Non-pigmented ciliary epithelial cell (primary cell): Measurements from ENCODE around the gene AKAIN1.

Experiments
- DNase-seq: peaks from one replicate; pipeline ENCODE4 v3.0.0-alpha.2; 2010; ENCODE audit warnings: low read depth

AKAIN1 gene, protein sequence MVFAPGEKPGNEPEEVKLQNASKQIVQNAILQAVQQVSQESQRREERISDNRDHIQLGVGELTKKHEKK

DNA sequence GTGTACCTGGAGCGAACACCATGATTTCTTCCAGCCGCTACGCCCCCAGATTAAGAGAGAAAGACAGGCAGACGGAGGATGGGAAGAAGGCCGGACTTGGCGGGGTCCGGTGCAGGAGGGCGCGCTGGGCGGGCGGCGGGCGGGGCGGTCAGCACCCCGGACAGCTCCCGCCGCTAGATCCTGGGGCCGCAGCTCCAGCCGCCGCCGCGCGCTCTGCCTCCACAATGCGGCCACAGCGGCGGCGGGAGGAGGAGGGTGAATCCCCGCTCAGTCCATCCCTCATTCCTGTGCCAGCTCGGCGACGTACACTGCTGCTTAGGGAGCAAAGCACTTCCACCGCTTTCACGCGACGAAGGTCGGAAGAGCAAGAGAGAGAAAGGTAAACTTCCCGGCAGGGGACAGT is at the start of gene AKAIN1:
Gene AKAIN1, minus strand, starts transcription at position 226 of the 403 bp plus-strand sequence. Its CDS starts 204 bp downstream, at position 22.
- no peak for DNase-seq

DNA sequence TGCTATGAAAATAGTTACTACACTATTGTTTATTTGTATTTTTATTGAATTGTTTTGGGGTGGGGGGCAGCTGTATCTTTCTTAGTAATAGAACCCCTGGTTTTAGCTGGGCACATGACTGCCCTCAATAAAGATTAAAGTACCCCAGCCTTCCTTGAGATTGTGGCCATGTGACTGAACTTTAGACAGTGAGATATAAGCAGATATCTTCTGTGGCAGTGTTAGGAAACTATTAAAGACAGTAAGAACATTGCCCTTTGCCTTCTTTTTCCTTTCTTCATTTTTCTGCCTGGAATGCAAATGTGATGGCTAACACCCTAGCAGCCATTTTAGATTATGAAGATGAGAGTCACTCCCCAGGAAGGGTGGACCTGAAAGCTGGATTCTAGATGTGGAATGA is 47.9 kb upstream of the AKAIN1 start:
- DNase-seq: no peak

DNA sequence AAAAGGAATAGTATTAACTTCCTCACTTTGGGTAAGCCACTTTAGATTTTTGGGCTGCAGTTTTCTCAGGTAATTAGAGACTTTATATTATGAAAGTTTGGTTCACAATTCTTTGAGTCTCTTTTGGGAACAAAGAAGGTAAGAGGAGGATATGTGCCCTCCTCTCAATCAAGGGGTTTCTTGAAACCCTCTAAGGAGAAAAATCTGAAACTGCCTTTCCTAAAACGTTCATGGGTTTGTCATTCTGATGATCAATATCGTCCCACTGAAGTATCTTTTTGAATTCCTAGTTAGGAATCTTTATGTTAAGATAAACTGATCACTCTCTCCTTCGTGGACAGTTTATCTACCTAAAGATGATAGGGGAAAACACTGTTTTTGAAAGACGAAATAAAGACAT is 42.4 kb upstream of the AKAIN1 start:
- no peak for DNase-seq

DNA sequence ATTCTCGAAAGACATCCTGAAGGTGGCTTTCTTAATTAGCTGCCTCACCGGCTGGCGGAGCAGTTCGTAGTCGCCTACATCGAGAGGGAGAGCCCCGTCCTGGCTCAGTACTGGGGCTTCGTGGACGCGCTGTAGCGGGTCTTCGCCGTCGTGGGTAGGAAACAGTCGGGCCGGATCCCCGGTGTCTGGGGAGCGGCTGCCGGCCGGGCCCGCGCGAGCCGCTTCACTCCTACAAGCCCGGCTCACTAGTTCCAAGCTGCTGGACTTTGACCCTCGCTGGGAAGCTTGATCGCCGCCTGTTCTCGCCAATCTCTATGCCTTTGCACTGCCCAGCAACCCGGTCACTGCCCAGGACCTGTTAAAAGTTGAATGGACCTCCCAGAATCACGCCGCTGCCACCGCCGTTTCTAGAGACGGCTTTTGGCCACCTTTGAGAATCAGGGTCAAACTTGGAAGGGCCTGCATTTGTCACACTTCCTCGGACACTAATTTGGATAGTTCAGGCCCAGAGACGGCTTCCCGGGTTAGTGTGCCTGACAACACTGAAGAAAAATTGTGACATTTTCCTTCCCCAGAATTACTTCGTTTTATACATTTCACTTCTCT is 41.4 kb upstream of the AKAIN1 start:
- no peak for DNase-seq

DNA sequence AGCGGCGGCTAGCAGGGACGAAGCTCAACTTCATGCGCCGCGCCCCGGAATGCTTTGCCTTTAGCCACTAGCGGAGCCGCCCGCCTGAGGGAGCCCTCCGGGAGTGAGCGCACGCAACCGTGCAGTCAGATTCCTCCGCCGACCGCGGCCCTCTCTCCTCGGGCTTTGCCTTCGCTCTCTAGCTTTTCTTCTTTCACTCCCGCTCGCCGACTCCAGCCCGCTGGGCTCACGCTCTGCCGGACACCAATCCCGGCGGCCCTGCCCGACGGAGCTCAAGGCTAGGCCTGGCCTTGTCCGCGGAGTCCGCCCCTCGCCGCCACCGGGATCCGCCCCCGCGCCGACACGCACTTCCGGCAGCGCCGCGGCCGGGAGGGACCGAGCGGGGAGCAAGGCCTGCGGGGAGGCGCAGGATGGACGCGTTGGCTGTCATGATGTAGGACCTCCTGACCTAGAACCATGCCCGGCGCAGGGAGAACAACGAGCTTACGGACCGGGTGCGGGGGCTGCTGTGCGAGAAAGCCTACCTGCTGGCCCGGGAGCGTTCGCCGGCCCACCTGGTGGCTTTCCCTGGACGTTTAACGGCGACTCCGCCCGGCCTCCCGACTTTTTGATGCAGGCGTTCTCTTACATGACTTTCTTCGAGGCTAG is 40.8 kb upstream of the AKAIN1 start:
- peak; percentile 40 for DNase-seq

DNA sequence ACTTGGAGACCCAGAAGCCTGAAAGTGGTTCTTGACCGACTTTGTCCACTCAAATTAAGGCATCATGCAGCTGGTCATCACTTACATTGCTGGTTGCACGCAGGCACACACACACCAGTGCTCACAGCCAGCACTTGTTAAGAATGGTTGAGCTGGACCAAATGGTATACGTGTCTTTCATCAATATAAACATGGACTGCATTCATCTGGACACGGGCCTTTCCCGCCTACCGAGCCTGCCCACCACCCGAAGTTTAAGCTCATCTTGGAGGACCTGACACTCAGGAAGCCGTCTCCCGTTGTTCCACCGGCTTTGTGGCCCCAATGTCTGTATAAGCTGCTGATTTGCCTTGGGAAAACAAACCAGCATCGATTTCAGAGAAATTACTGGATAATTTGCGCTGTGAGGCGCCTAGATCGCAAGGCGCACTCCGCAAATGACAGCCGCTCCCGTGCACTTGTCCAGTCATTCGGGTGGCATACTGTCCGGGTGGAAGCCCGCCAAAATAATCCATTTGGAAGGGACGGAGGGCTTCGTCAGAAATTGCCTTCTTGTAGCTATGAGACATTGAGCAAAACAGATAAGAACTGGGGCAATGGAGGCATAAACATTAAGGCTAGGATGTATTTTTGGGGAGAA is 40.1 kb upstream of the AKAIN1 start:
- DNase-seq: no peak

DNA sequence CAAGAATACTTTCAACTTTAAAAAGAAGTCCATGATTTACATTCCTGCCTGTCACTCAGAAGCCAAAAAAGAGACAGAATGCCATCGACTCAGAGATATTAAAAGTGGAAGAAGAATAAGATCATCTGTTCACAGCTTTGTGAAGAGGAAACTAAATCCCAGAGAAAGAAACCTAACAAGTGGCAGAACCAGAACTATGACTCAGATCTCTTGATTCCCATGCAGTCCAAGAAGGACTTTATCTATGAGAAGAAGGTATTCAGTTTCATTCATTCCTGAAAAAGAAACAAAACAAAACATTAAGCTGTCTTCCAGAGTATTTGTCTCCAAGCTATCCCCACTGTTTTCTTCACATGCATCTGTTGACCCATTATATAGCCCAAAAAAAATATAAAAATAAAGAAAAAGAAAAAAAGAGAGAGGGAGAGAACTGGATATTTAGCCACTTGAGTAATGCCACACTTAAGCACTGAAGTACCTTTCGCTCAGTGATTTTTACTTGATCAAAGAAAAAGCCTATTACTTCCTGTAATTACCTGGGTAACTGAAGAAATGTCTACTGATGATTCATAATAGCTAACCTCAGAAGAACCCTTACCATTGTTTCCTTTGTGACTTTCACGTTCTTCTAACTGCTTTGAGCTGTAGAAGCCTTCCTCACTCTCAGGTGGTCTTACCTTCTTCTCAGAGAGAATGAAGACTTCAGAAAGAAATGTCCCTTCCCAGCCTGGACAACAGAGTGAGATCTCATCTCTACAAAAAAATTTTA is 17.7 kb upstream of the AKAIN1 start:
- DNase-seq: no peak

DNA sequence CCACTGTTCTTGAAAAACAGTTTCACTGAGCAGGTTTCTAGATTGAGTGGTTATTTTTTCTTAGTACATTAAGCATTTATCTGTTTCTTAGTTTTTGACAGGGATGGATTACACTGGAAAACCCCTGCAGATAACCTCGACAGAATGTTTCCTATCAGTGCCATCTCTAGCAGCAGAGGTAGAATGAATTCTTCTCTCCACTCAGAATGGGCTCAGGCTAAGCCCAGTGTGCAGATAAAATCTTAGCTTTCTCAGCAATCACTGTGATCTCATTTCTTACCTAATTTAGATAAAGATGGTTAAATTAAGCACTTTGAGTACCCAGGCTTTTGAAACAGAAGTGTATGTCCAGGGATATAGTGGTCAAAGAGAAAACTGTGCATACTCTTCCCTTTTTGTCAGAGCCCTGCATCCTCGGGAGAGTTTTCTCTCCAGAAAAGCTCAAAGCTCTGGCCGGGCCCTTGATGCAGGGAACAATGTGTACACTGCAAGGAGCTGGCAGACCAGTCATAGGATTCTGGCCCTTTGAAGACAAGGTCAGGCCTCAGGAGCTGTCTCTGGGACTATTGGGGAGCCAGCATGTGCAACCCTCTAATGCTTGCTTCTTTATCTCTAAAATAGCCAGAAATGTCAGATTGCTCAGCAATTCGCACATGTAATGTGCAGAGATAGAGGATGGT is 10.6 kb upstream of the AKAIN1 start:
- DNase-seq: no peak

DNA sequence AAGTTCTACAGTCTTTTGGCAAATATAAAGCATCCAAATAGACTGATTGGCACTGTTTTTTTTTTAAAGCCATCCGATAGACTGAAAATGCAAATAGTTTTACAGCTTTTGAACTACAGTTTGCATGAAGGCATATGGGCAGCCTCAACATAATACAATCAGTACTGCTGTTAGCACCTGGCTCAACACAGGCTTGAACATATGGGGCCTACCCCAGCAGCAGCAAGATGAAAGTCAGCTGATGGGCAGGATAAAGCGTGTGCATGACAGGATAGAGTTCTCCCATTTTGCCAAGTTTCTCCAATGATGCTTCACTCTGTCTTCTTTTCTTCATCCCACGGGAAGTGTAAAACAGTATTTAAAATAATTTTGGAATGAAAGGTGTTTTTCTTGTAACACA is 1.3 kb upstream of the AKAIN1 start:
- DNase-seq: no peak

DNA sequence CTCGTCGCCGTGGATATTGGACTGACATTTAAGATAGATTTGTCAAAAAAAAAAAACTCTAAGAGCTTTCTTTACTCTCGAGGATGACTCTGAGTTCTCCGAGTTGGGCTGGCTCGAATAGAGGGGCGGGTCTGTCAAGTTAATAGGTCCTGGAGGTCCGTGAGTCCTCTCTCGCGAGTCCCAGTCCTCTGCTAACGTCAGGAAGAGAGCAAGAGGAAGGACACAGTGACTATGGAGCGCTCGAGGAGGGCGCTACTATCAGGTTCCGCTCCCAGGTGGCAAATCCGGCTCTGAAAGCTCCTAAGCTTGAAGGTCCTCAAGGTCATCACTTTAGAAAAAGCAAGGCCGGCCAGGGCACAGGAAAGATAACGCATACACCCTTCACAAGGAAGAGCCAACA is 404 bp upstream of the AKAIN1 start:
- DNase-seq: no peak

DNA sequence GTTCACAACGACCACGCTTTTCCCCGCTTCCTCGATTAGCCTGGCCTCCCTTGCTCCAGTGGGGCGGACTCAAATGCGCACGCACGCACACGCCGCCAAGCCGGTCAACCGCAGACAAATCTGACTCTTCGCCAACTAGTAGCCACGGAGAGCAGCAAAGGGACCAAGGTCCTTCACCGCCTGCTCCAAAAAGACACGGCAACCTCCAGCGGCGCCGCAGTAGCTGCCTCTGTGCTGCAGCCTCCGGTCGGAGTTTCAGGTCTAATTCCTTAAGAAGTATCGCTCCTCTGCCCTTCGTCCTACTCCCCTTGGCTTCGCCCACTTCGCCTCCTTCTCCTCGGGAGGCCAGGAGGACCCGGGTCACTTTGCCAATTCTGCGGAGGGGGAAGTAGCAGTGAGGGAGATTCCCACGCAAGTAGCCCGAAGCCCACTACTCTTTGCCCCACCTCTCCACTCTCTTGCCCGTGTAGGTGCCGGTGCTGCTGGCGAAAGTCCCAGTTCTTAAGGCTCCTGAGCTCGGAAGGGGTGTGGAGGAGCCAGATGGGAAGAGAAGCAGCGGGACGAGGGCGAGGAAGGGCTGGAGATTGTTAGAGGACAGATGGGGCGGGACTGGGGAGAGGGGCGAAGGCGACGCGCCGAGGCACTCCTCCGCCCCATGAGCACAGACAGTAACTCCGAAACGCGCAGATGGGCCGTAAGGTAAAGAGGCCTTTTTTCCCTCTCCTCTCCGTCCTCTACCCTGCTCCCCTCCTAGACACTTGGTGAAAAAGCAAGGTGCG is 615 bp downstream of the AKAIN1 start:
- DNase-seq: no peak

DNA sequence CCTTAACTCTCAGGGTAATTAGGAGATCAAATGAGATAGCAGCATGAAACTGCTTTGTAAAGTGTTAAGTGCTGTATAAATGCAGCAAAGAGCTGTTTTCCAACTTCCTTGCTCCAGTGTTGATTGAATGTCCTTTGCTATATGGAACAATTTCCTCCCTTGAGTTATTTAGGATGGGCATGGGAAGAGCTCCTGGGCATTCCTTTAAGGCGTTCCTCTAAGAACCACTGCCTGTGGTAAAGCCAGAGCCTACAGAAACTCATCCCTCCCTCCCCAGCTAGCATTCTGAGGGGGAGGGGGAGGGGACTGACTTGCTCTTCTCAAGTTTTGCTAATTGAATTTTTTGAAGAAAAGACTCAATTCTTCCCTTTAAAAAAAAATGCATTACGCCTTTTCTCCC is 1.4 kb downstream of the AKAIN1 start:
- DNase-seq: no peak

DNA sequence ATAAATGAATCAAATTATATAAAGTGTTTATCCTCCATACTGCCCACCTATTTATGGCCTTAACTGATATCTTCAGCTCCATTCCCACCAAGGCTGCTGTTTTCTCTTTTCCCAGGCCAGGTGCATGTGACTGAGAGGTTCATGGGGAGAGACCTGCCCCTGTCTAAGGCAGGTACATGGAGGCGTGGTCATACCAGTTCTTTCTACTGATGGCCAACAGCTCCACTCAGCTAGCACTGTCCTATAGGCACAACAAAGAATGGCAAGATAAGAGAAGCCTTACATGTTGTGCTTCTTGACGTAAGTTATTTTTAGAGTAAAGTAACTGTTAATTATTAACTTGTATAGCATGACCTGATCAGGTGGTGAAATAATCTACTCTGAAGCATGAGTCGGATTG is 16.8 kb downstream of the AKAIN1 start:
- DNase-seq: no peak

DNA sequence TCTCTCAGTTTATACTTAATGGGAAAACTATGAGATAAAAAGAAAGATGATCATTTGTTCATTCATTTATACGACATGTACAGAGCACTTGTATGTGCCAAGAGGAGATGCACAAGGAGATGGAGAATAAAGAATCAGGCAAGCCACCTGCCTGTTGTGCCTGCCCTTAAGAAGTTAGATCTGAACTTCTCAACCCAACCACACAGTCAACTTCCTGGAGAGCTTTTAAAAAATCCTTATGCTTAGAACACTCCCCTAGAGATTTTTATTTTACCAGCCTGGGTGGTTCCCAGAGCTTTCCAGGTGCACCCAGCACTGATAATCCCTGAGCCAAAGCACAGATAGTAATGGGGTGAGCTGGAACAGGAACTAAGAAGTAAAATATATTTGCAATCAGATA is 18.5 kb downstream of the AKAIN1 start:
- DNase-seq: no peak

DNA sequence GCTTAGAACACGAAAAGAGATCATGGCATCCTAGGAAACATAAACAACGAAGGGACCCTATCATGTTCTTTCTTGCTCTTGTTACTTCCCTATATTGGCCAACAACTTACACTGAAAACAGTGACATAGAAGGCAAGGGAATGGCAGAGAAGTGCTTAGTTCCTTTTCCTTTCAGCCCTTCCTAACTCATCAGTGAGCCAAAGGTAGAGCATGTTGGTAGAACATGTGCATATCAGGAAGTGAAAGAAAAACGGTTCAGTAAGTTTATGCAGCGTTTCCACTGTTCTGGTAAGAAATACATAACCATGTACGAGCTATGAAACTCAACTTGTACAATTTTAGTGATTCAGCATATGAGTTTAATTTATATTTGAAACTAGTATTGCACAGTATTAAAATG is 21.7 kb downstream of the AKAIN1 start:
- no peak for DNase-seq

DNA sequence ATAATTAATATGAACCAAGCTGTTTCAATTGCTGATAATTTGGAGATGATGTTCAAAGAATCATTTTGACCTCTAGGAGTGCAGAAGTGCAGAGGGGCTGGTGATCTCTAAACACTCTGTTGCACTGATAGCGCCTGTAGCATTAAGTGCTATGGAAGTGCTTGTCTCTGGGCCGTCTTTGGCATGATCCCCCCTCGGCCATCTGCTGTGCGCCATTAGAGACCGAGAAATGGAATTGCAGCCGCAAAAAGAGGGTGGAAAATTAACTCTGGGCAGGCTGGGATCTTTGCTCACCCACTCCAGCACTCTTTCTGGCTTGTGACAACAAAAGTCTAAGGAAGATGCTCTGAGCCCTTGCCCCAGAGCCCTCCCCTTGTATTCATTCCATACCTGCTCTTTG is 23.4 kb downstream of the AKAIN1 start:
- DNase-seq: no peak

DNA sequence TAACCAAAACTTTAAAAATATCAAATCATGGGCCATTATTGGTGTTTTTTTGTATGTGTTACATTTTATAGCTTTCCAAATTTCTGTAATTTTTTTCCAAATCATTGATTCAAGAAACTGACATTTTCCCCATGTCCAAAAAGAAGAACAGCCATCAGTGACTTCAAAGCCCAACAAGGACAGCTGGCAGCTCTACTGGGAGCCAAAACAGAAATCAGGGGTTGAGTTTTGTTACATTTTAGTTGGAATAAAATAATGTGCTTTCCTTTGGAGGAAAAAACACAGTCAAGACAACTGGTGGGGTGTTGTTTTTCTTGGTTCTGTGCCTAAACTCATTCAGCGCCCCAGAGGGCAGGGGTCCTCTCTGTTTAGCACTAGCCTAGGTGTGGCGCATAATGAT is 23.8 kb downstream of the AKAIN1 start:
- DNase-seq: no peak

DNA sequence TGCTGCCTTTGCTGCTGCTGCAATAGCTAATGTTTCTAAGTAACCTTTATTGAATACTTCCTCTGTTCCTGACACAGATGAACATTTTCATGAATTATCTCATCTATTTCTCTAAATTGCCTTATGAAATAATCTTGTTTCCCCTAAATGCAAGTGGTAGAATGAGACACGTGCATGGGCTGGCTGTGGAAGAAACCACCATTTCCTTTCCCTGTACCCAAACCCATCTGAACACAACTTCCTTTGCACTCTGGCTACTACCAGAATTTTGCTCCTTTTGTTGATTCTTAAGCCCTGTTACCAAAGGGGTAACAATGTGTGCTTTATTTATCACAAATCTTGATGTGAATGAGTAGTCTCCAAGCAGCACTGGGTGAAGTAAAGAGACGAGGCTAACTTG is 29.2 kb downstream of the AKAIN1 start:
- no peak for DNase-seq

DNA sequence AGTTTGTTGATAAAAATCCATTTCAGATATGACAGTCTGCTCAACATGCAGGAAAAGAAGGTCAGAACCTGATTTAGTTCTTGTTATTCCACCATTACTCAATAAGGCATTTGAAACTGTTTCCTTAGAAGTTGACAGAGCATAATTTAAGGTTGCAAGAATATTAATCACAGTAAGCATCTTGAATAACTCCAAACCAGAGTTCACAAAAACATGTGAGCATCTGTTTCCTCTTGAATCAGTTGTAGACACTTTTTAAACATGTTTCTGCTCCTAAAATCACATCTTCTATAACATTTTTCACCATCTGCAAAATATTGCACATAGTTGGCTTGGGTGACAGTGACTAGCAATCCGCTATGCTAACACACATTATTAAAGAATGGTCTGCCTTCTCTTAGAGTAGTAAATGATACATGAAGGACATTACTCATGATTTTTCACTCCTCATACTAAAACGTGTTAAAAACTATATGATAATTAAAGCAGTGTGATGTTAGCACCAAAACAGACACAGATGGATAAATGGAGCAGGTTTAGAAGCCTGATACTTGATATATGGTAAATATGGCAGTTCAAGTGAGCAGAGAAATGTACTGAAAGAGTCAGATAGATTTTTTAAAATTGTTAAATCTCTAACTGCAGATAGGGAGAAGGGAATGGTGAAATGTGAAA is 30.3 kb downstream of the AKAIN1 start:
- DNase-seq: no peak

DNA sequence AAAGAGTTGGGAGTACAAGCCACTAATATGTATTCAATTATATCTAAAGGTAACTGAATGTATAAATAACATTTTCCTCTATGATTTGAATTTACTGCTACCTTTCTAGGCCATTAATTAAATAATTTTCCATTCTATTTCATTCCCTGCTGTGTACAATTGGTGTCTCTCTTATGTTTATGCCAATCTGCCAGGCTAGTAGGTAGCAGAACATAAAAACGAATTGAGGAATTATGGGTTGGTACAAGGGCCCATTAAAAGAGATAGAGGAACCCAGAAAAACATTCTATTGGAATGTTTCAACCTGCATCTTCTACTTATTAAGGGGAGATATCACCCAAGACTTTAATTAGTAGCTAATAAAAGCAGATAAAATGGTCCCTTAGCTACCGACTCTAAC is 32.2 kb downstream of the AKAIN1 start:
- DNase-seq: no peak

DNA sequence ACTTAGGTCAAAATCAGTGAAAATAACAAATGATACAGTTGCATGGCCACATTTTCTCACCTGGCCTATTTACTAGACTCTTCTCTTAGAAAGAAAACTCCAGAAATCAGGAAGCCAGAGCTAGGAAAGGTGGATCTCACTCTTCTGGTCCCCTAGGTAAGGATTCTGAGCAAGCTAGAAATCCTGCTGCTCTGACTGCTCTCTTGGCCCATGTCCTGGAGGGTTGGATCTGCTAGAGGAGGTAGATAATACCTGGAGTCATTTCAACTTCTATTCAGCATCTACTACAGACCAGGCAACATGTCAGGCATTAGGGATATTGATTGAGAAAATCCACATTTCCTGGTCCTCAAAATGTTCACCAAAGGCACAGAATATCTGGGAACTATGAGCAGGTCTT is 34.9 kb downstream of the AKAIN1 start:
- DNase-seq: no peak
